NCI-H748 (cell line): ENCODE results near the gene TTN.

Source experiments
- DNase-seq: peaks from one replicate; lab custom pipeline; 2025; ENCODE audit not compliant: unreplicated experiment; lab: John Stamatoyannopoulos, UW

Gene TTN

GRCh38 chr2:178819147-178819875 is 12.1 kb upstream of the TTN start:
- DNase-seq, result no peak

DNA sequence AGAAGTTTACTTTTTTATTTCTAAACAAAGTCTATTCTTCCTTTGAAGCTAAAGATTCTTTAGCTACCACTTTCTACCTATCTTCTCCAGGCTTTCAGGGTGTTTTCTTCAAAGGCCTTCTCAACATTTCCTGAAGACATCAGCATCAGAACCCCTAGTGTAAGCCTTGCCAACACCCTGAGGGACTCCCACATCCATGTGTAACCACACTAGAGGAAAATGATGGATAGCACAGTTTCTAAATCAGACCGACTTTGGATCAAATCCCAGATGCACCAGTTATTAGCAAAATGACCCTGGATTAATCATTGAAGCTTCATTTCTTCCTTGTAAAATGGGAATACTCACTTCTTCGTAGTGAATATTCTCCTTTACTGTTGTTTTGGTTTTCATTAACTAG is 4.7 kb upstream of the TTN start:
- no peak for DNase-seq

DNA sequence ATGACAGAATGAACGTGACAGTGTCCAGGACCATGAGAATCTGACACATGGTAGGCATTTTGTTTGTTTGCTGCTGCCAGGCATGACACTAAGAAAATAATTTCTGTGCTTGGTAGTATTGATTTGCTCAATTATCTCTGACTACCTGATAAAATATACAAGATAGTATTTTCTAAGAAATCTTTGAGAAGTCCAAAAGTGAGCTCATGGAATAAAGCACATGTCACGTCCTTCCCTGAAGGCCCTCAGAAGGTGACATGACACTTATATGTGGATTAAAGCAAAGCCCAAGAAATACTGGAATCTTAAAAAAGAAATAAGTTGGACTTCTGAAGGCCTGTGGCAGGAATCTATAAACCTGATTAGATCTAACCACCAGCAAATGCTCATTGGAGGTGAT is 3.8 kb upstream of the TTN start:
- DNase-seq, result no peak

GRCh38 chr2:178810422-178810821 is 3.2 kb upstream of the TTN start:
- DNase-seq, result no peak

- no peak for DNase-seq
These were observed 680 bp downstream of the TTN start for GRCh38 chr2:178806543-178806942.

GRCh38 chr2:178805457-178805856 is 1.8 kb downstream of the TTN start:
- DNase-seq, result no peak

- DNase-seq, result peak; percentile 12
These were observed 2.4 kb downstream of the TTN start for GRCh38 chr2:178804791-178805190.

DNA sequence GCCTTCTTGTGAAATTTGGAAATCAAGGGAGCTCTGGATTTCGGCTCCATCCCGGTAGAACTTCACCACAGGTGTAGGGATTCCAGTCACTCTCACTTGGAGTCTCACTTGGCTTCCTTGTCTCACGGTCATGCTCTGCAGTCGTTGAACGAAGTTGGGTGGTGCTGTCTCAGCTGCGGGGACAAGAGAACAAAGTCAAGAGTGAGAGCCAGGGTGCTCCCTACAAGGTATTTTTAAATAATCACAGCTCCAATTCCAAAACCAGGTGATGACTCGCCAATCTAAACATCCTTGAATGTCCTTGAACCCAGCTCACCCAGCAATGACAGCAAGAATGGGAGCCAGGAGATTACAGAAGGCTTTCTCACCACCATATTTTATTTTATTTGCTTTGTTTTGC is 6.7 kb downstream of the TTN start:
- no peak for DNase-seq

- DNase-seq, result no peak
These were observed 7.9 kb downstream of the TTN start for GRCh38 chr2:178799305-178799704.

DNA sequence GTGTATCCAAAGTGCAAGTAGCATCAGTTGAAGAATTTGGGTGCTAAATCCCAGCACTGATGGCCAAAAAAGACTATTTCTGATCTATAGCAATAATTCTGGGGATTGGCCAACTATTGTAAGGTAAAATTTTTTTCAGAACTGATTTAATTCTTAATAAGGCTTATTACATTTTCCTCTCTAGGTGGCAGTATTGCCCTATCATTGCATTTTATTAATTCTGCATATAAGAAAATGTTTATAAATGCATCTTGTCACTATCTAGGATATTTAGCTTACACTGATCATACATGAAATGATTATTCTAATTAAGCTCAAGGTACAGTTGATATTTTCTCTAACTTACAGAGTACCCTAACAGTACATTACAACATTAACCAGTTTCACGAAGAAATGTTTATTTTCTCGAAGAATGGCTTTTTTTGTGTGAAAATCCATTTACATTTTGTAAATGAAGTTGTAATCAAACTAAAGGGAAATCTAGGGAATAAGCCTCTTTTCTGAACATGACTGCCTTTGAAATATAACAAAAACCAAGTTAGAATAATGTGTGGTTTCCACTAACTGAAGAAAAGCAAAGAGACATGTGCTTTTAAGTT is 11.0 kb downstream of the TTN start:
- DNase-seq, result peak; percentile 62

GRCh38 chr2:178787934-178788333 is 19.3 kb downstream of the TTN start:
- no peak for DNase-seq

DNA sequence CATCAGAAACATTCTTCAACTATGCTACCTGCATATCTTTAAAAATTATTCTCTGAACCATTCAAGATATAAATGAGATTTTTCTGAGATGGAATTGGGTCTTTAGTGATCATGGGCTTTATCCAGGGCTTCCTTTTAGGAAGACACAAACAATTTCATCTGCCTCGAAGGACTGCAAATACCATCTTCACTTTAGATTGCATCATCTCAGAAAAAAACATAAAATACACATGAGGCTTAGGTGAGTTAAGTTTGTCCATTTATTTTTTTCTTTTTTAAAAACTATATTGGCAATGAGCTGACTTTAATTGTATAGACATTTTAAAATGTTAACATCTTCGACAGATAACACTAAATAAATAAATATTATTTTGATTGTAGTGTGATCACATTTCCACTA is 20.1 kb downstream of the TTN start:
- DNase-seq, result no peak

DNA sequence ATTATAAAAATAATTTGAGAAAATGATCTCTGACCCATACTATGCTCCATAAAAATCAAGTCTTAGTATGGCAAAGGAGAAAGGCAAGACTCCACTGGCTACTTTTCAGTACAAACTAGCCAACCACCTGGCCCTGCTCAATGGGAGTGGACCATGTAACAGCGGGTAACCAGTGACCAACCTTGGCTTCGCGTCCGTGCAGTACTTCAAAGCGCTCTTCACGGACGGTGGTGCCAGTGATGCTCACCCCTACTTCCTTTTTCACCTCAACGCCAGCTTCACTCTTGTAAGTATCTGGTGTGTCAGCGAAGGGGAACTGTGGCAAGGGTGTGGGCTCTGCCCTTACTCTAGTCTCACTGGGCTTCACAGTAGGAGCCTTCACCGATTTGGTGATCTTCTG is 23.3 kb downstream of the TTN start:
- DNase-seq, result no peak

DNA sequence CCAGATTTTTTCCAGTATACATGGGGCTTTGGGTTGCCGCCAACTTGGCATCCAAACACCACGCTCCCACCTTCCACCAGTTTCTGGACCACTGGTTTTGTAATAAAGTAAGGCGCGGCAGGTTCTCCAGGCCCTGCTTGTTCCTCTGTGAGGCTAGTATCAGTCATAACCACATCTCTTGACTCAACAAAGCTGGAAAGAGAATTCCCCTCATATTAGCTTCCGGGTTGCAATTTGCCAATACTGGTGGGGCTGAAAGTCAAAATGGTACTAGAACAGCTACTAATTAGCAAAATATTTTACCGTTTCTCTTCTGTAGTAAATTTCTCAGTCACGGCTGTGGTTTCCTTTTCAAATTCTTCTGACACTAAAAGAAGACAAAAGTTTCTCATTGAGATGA is 25.0 kb downstream of the TTN start:
- no peak for DNase-seq

DNA sequence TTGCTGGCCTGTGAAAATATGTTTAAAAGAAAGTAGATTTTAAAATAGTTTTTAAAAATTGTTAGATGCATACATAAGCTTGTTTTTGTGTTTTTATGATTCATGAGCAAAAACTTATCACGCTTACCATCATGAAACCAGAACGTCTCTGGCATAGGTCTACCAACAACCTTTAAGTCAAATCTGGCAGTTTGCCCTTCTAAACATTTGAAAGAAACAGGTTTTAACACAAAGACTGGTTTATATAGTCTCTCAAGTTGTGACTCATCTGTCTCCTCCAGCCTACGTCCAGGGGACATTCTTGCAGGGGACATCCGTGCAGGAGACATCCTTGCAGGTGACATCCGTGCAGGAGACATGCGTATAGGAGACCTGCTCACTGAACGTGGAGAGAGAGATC is 29.6 kb downstream of the TTN start:
- DNase-seq, result no peak

GRCh38 chr2:178776751-178777150 is 30.5 kb downstream of the TTN start:
- no peak for DNase-seq

- DNase-seq, result no peak
These were observed 31.2 kb downstream of the TTN start for GRCh38 chr2:178775975-178776374.

DNA sequence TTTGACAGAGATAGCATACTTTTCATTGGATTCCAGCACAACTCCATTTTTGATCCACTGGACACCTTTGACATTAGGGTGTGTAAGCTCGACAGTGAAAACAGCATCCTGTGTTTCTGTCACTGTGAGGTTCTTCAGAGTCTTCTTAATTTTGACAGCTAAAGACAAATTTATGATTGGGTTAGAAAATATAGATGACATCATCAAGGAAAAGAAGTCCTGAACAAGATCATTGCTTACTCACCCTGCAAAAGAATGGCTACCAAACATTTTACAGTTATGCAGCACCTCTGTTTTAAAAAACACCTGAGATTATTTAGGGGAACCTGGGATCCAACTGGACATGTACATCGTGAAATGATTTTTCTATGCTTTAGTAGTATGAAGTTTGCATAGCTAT is 36.7 kb downstream of the TTN start:
- no peak for DNase-seq

GRCh38 chr2:178767094-178768060 is 39.8 kb downstream of the TTN start:
- peak; percentile 86 for DNase-seq

- peak; percentile 28 for DNase-seq
These were observed 43.1 kb downstream of the TTN start for GRCh38 chr2:178764097-178764496.

GRCh38 chr2:178761759-178762371 is 45.4 kb downstream of the TTN start:
- peak; percentile 76 for DNase-seq
